Panc1 (cell line): ENCODE measurements around the gene RENBP. TPM values are rescaled to one million over a fixed set of nuclear protein-coding genes. Genes with fewer than 3 reads are reported as not detected.

Experiments used
- ATAC-seq: fragments of 200-7000 bp; cut with Tn5 transposase; 2 replicates; pipeline ENCODE4 v1.9.1; 2020; ENCODE audit warnings: mild to moderate bottlenecking, moderate library complexity
- BruUV-seq: library from RNA; stranded (reverse); fragments of 400-500 nt; replicated peaks from 2 replicates; lab custom pipeline; 2021; lab: Mats Ljungman, UMichigan
- CTCF ChIA-PET: fragments of 300-600 bp; sonication (Branson Sonifier 250); formaldehyde crosslinking; loops from one replicate; lab custom pipeline; 2022; ENCODE audit warnings: antibody characterized with exemption; lab: Charles Lee
- POLR2A ChIA-PET: fragments of 300-600 bp; sonication (Branson Sonifier 250); formaldehyde crosslinking; loops from one replicate; lab custom pipeline; 2022; ENCODE audit warnings: antibody characterized with exemption; lab: Charles Lee
- DNase-seq: peaks from one replicate; pipeline ENCODE4 v3.0.0-alpha.2; 2010; ENCODE audit warnings: low read depth, low spot score
- H3K27ac ChIP-seq: 2 replicates; pipeline ENCODE4 v1.5.1; 2011; ENCODE audit warnings: mild to moderate bottlenecking, low read length, inconsistent platforms
- H3K27me3 ChIP-seq: fragments of 200-500 bp; sonication (Bioruptor generic); 2 replicates; pipeline ENCODE4 v1.6.0; 2014; ENCODE audit warnings: low read length, inconsistent platforms; ENCODE audit not compliant: control insufficient read depth, insufficient read depth
- H3K36me3 ChIP-seq: fragments of 200-500 bp; sonication (Bioruptor generic); 2 replicates; pipeline ENCODE4 v1.5.1; 2014; ENCODE audit warnings: inconsistent platforms, mild to moderate bottlenecking, low read length, moderate library complexity; ENCODE audit not compliant: control insufficient read depth, insufficient read depth
- H3K4me1 ChIP-seq: 2 replicates; pipeline ENCODE4 v1.5.1; 2011; ENCODE audit warnings: inconsistent platforms, mild to moderate bottlenecking, low read length, moderate library complexity; ENCODE audit not compliant: control insufficient read depth, insufficient read depth
- H3K4me3 ChIP-seq, 2 experiments: 2 replicates each; pipeline ENCODE4 v1.5.1; 2011 to 2012; ENCODE audit warnings: low read depth in 2 of 2, low read length in 2 of 2, mild to moderate bottlenecking in 2 of 2, inconsistent platforms in 1 of 2, moderate library complexity in 1 of 2
- H3K9me3 ChIP-seq: fragments of 200-500 bp; sonication (Bioruptor generic); 2 replicates; pipeline ENCODE4 v1.5.1; 2014; ENCODE audit warnings: low read depth, mild to moderate bottlenecking, inconsistent platforms, low read length, moderate library complexity; ENCODE audit not compliant: control insufficient read depth, insufficient read depth
- POLR2AphosphoS5 ChIP-seq: IDR thresholded peaks from 2 replicates; pipeline ENCODE4 v1.6.1; 2012; ENCODE audit warnings: mild to moderate bottlenecking, low read depth, low read length, moderate library complexity
- REST ChIP-seq, 2 experiments: IDR thresholded peaks; 2 replicates each; pipeline ENCODE4 v1.6.1; 2011 to 2012; ENCODE audit warnings: low read depth in 2 of 2, control low read depth in 1 of 2, low read length in 1 of 2, mild to moderate bottlenecking in 1 of 2, moderate library complexity in 1 of 2; ENCODE audit not compliant: insufficient read depth in 1 of 2
- SIN3A ChIP-seq: IDR thresholded peaks from 2 replicates; pipeline ENCODE4 v1.6.1; 2012; ENCODE audit warnings: low read depth, mild to moderate bottlenecking, low read length, moderate library complexity, borderline replicate concordance; ENCODE audit not compliant: insufficient read depth
- TCF7L2 ChIP-seq: IDR thresholded peaks from 2 replicates; pipeline ENCODE4 v1.6.1; 2011; ENCODE audit warnings: mild to moderate bottlenecking, low read depth, low read length, inconsistent platforms
- in situ Hi-C: cut with HindIII; loops from 2 replicates; pipeline ENCODE4 v1.10.0; 2016; ENCODE audit warnings: low sequenced_read_pairs, low pct_unique_long_range_greater_than_20kb
- intact Hi-C: fragments of 100-400 bp; cut with micrococcal nuclease; formaldehyde crosslinking; loops from one replicate; pipeline ENCODE4 v1.10.0; 2022; ENCODE audit not compliant: unreplicated experiment
- total RNA-seq: library from RNA; stranded (reverse); gene quantifications from one replicate; pipeline ENCODE4 v1.2.1, GENCODE V29; 2021; ENCODE audit not compliant: unreplicated experiment
- TF ChIP-seq, protein P1 (sequence below): fragments of 450-650 bp; IDR thresholded peaks from 2 replicates; pipeline ENCODE4 v1.5.1; 2017; ENCODE audit warnings: mild to moderate bottlenecking

RENBP gene
- total RNA-seq, 1 experiment from 2014 or later = 0.62 TPM

DNA sequence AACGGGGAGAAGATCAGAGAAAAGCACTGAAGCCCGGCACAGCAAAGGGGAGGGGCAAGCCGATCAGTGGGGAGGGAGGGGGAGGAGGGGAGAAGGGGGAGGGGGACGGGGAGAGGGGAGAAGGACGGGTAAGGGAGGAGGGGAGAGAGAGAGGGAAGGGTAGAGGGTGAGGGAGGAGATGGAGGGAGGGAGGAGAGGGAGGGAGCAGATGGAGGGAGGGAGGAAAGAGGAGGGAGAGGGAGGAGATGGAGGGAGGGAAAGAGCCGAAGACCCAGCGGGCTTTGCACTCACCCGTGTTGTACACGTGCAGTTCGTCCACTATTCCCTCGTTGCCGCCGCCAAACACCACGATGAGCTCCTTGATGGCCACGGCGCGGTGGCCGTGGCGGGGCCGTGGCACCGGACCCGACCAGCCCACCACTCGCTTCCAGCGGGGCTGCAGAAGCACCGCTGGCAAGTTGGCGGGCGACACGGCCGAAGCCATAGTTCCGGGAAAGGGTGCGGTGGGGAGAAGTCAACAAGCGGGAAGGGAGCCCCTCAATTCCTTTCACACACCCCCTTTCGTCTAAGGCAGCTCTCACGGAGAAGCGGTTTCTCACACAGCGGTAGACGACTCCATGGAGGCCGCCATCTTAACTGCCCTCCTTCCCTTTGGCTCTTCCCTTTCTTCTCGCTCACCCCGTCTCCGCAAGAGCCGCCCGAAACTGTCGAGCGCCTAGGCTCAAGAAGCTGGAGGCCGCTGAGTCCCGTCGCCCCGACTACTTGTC, 26.1 kb upstream of the RENBP start:
- Histone ChIP-seq H3K4me1 (peaks cover 39% of the 10 kb centered on the region), H3K27ac (peak overlapping the region; percentile 99), H3K27me3 (no peaks in the 10 kb centered on the region), H3K4me3 (peak overlapping the region; percentile 95 to 98), H3K36me3 (no peaks in the 10 kb centered on the region; the same call in 1 of the 2 replicates), H3K9me3 (no peaks in the 10 kb centered on the region)
- TF ChIP-seq TCF7L2 (peak; percentile 34), POLR2AphosphoS5 (peak; percentile 51), SIN3A (0 out of 2 replicates have a peak, but pooled peaks have one; percentile 68), REST (IDR thresholded peaks at IDR 0.05; ENCODE audit: insufficient read depth in 1 of 2, low read depth in 2 of 2, low read length in 1 of 2) (no peak)
- TF ChIP-seq, protein P1, sequence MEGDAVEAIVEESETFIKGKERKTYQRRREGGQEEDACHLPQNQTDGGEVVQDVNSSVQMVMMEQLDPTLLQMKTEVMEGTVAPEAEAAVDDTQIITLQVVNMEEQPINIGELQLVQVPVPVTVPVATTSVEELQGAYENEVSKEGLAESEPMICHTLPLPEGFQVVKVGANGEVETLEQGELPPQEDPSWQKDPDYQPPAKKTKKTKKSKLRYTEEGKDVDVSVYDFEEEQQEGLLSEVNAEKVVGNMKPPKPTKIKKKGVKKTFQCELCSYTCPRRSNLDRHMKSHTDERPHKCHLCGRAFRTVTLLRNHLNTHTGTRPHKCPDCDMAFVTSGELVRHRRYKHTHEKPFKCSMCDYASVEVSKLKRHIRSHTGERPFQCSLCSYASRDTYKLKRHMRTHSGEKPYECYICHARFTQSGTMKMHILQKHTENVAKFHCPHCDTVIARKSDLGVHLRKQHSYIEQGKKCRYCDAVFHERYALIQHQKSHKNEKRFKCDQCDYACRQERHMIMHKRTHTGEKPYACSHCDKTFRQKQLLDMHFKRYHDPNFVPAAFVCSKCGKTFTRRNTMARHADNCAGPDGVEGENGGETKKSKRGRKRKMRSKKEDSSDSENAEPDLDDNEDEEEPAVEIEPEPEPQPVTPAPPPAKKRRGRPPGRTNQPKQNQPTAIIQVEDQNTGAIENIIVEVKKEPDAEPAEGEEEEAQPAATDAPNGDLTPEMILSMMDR = no peak
- intact Hi-C loops = no loop called here
- ChIA-PET CTCF (interaction anchor here (0.7 kb wide), 2 partner anchors 48 to 480 kb away, joined by 3 read pairs; no protein-coding TSS in a partner anchor), POLR2A (interaction anchor here (0.6 to 0.7 kb wide), 4 partner anchors 21 to 440 kb away, joined by 3 to 5 read pairs (median 4); no protein-coding TSS in a partner anchor)
- TSS peak; percentile 76 for BruUV-seq
- ATAC-seq = peak; percentile 23
- DNase-seq = no peak
- in situ Hi-C loops = no loop called here

DNA sequence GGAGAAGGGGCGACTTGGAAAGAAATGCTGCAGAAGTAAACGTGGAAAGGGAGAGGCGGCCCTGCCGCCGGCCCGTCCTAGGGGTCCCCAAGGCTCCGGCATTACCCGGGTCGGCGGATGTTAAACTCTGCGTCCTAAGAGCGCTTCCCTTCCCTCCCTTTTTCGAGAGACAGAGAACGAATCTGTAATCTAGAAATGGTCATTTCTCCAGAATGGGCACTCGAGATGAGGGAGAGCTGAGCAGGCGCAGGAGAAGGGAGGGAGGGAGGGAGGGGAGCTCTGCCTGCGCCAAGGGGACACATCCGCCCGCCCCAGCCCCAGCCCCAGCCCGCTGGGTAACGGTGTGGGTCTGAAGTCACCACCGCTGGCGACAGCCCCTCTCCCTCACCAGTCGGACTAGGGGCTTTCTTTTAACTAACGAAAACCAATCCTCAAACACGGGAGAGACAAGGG, 25.5 kb upstream of the RENBP start:
- Histone ChIP-seq H3K27ac (peak overlapping the region; percentile 90), H3K4me3 (peak overlapping the region; percentile 95 to 98), H3K9me3 (no peaks in the 10 kb centered on the region), H3K27me3 (no peaks in the 10 kb centered on the region), H3K36me3 (no peaks in the 10 kb centered on the region; the same call in 1 of the 2 replicates), H3K4me1 (peaks cover 39% of the 10 kb centered on the region)
- ChIA-PET POLR2A (interaction anchor here (0.6 to 0.7 kb wide), 4 partner anchors 20 to 441 kb away, joined by 3 to 5 read pairs (median 4); no protein-coding TSS in a partner anchor), CTCF (interaction anchor here (0.5 to 0.7 kb wide), 2 partner anchors 49 to 335 kb away, joined by 3 read pairs; no protein-coding TSS in a partner anchor)
- no peak for ATAC-seq
- TF ChIP-seq POLR2AphosphoS5 = no peak
- TF ChIP-seq, protein P1 = no peak
- TF ChIP-seq SIN3A = no peak
- no peak for TF ChIP-seq REST (IDR thresholded peaks at IDR 0.05; ENCODE audit: insufficient read depth in 1 of 2, low read depth in 2 of 2, low read length in 1 of 2)
- DNase-seq = no peak
- intact Hi-C loops = no loop called here
- no TSS peak for BruUV-seq
- in situ Hi-C loops = no loop called here
